Keratinocyte (primary cell): ENCODE data around the gene CDHR1. TPM values are rescaled to one million over a fixed set of nuclear protein-coding genes. Genes with fewer than 3 reads are reported as not detected.

Source experiments
- DNase-seq: peaks from one replicate; pipeline ENCODE4 v3.0.0-alpha.2; 2011; ENCODE audit warnings: low read depth, missing footprints, low spot score
- FAIRE-seq: peaks from 2 replicates; lab custom pipeline; 2011; peaks lifted over from hg19 to GRCh38; lab: Jason Lieb, UNC
- H2AFZ ChIP-seq: 2 replicates; pipeline ENCODE4 v1.6.0; 2012; ENCODE audit warnings: low read length, control low read depth, inconsistent platforms; ENCODE audit not compliant: control insufficient read depth
- H3K27ac ChIP-seq: 2 replicates; pipeline ENCODE4 v1.5.1; 2011; ENCODE audit warnings: low read length; ENCODE audit not compliant: control insufficient read depth, insufficient read depth
- H3K27me3 ChIP-seq: 3 replicates; pipeline ENCODE4 v1.6.0; 2011; ENCODE audit warnings: low read length; ENCODE audit not compliant: control insufficient read depth, insufficient read depth; ENCODE audit errors: extremely low read depth
- H3K36me3 ChIP-seq, 2 experiments: 2 replicates in 1 of 2; 3 replicates in 1 of 2; pipeline ENCODE4 v1.5.1; 2011; ENCODE audit warnings: low read length in 2 of 2, mild to moderate bottlenecking in 1 of 2; ENCODE audit not compliant: control insufficient read depth in 2 of 2, insufficient read depth in 2 of 2; ENCODE audit errors: extremely low read depth in 1 of 2
- H3K4me1 ChIP-seq: 3 replicates; pipeline ENCODE4 v1.5.1; 2011; ENCODE audit warnings: low read length; ENCODE audit not compliant: control insufficient read depth, insufficient read depth; ENCODE audit errors: extremely low read depth
- H3K4me2 ChIP-seq: 3 replicates; pipeline ENCODE4 v1.6.0; 2011; ENCODE audit warnings: low read depth, low read length; ENCODE audit not compliant: control insufficient read depth, insufficient read depth; ENCODE audit errors: extremely low read depth
- H3K4me3 ChIP-seq, 3 experiments: fragments of 200-600 bp in 1 of 3; sonication (generic) in 1 of 3; 2 replicates in 2 of 3; 3 replicates in 1 of 3; pipeline ENCODE4 v1.5.1; 2011 to 2016; ENCODE audit warnings: low read length in 3 of 3, mild to moderate bottlenecking in 3 of 3, control low read depth in 2 of 3, inconsistent platforms in 1 of 3, low read depth in 1 of 3, mixed read lengths in 1 of 3, mixed run types in 1 of 3, moderate library complexity in 1 of 3; ENCODE audit not compliant: control insufficient read depth in 2 of 3, insufficient read depth in 2 of 3; ENCODE audit errors: extremely low read depth in 1 of 3
- H3K79me2 ChIP-seq: 2 replicates; pipeline ENCODE4 v1.6.0; 2012; ENCODE audit warnings: low read length; ENCODE audit not compliant: control insufficient read depth, insufficient read depth
- H3K9ac ChIP-seq: 3 replicates; pipeline ENCODE4 v1.6.0; 2011; ENCODE audit warnings: low read length; ENCODE audit not compliant: control insufficient read depth, insufficient read depth; ENCODE audit errors: extremely low read depth
- H3K9me1 ChIP-seq: 3 replicates; pipeline ENCODE4 v1.6.0; 2011; ENCODE audit warnings: low read length; ENCODE audit not compliant: control insufficient read depth, insufficient read depth; ENCODE audit errors: extremely low read depth
- H3K9me3 ChIP-seq: 2 replicates; pipeline ENCODE4 v1.5.1; 2012; ENCODE audit warnings: low read depth, low read length; ENCODE audit not compliant: control insufficient read depth
- H4K20me1 ChIP-seq: 3 replicates; pipeline ENCODE4 v1.6.0; 2011; ENCODE audit warnings: low read length; ENCODE audit not compliant: control insufficient read depth, insufficient read depth; ENCODE audit errors: extremely low read depth
- EZH2 ChIP-seq: IDR thresholded peaks from one replicate; pipeline ENCODE4 v1.6.1; 2012; ENCODE audit warnings: inconsistent platforms, mild to moderate bottlenecking, low read length, moderate library complexity
- dilution Hi-C: fragments of 300-500 bp; cut with MboI; formaldehyde crosslinking; loops from one replicate; pipeline ENCODE4 v1.7.0; 2020; ENCODE audit warnings: low sequenced_read_pairs; ENCODE audit not compliant: extremely low pct_ligation_motif_present
- polyA plus RNA-seq, 5 experiments: library from polyadenylated mRNA; depleted of rRNA in 3 of 5; stranded (reverse) in 3 of 5; stranded (forward) in 1 of 5; unstranded in 1 of 5; fragments of >200 nt; gene quantifications; 1 replicate in 1 of 5; 2 replicates in 3 of 5; 3 replicates in 1 of 5; pipeline versions ENCODE4 v1.2.1 to v1.2.3, GENCODE V29; 2011 to 2012; ENCODE audit warnings: missing spikeins in 2 of 5, low read depth in 1 of 5, low replicate concordance in 1 of 5
- TF ChIP-seq, protein P1 (sequence below), 3 experiments: IDR thresholded peaks in 1 of 3; conservative IDR thresholded peaks in 1 of 3; optimal IDR thresholded peaks in 1 of 3; 2 replicates in 2 of 3; 3 replicates in 1 of 3; pipeline versions ENCODE3 to v1.5.1; 2011; ENCODE audit warnings: low read length in 3 of 3, mild to moderate bottlenecking in 3 of 3, moderate library complexity in 2 of 3, control low read depth in 1 of 3, inconsistent platforms in 1 of 3; ENCODE audit not compliant: insufficient read depth in 2 of 3; ENCODE audit errors: extremely low read depth in 1 of 3

CDHR1 gene
- polyA plus RNA-seq, 1 donor (not counting 4 experiments of a cell fraction or from before 2014, with no cell fraction given), result 5.2 TPM

DNA sequence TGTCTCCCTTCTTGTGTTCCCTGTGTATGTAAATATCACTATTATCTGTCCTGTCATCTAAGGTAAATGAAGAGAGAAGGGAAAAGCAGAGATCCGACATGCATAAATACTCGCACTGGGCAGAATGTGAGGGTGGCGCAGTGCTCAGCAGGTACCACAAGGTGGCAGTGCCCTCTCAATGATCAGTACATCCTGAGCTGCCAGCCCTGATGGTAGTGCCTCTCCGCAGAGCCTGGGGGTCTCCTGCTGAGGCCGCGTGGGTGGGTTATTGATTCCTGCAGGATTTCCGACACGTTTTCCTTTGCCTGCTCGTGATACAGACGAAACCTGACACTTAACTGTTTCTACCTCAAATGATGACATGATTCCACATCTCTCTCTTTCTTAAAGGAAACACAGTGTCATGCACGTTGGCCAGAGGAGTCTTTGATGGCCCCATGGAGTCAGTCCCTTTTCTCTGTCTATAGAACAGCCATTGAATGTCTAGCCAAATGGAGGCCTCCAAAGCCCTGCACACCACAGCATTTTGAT lies 70.3 kb downstream of the CDHR1 start:
- TF ChIP-seq, protein P1, sequence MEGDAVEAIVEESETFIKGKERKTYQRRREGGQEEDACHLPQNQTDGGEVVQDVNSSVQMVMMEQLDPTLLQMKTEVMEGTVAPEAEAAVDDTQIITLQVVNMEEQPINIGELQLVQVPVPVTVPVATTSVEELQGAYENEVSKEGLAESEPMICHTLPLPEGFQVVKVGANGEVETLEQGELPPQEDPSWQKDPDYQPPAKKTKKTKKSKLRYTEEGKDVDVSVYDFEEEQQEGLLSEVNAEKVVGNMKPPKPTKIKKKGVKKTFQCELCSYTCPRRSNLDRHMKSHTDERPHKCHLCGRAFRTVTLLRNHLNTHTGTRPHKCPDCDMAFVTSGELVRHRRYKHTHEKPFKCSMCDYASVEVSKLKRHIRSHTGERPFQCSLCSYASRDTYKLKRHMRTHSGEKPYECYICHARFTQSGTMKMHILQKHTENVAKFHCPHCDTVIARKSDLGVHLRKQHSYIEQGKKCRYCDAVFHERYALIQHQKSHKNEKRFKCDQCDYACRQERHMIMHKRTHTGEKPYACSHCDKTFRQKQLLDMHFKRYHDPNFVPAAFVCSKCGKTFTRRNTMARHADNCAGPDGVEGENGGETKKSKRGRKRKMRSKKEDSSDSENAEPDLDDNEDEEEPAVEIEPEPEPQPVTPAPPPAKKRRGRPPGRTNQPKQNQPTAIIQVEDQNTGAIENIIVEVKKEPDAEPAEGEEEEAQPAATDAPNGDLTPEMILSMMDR (optimal IDR thresholded peaks at IDR 0.05 in 1 of 3, IDR thresholded peaks at IDR 0.05 in 1 of 3, conservative IDR thresholded peaks at IDR 0.05 in 1 of 3; ENCODE audit: extremely low read depth in 1 of 3, insufficient read depth in 2 of 3, low read length in 3 of 3), result peak; percentile 91 to 100 (median 98)
- TF ChIP-seq EZH2, result peak; percentile 52
- peak overlapping the region; percentile 74 for H2AFZ ChIP-seq
- H3K9me3 ChIP-seq, result no peaks in the 10 kb centered on the region
- H4K20me1 ChIP-seq, result no peaks in the 10 kb centered on the region
- no peaks in the 10 kb centered on the region for H3K36me3 ChIP-seq
- dilution Hi-C loops, result no loop called here
- no peak overlapping the region for H3K4me2 ChIP-seq
- H3K27me3 ChIP-seq, result no peaks in the 10 kb centered on the region
- H3K9ac ChIP-seq, result no peak overlapping the region
- no peaks in the 10 kb centered on the region for H3K79me2 ChIP-seq
- H3K27ac ChIP-seq, result no peak overlapping the region
- DNase-seq, result no peak
- H3K4me3 ChIP-seq, result no peak overlapping the region
- H3K9me1 ChIP-seq, result no peaks in the 10 kb centered on the region
- H3K4me1 ChIP-seq, result peaks cover 7% of the 10 kb centered on the region
- peak; percentile 23 for FAIRE-seq

DNA sequence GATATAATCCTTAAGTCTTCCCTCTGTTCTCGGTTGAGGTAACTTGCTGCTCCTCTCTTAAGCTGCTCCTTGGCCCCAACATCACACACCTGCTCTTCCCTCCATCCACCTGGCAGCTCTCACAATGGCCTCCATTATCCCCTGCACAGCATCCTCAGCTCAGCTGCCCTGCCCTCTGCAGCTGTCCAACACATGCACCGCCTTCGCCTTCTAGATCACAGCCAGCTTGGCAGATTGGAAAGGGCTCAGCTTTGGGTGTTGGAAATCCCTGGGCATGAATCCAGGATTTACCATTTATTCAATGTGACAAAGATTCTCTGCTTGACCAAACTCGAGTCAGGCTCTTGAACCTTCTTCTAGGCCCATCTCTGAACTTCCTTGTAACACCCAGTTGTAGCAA lies 71.1 kb downstream of the CDHR1 start:
- no peaks in the 10 kb centered on the region for H3K9me3 ChIP-seq

More for the DNA sequence above, 71.1 kb downstream of the CDHR1 start:
- H4K20me1 ChIP-seq, result no peaks in the 10 kb centered on the region
- no peak overlapping the region for H2AFZ ChIP-seq
- no peaks in the 10 kb centered on the region for H3K79me2 ChIP-seq
- no peak overlapping the region for H3K4me3 ChIP-seq
- no peak overlapping the region for H3K9ac ChIP-seq
- no peak for TF ChIP-seq EZH2
- DNase-seq, result no peak
- H3K4me1 ChIP-seq, result peaks cover 7% of the 10 kb centered on the region
- no peaks in the 10 kb centered on the region for H3K36me3 ChIP-seq
- no peaks in the 10 kb centered on the region for H3K9me1 ChIP-seq
- H3K27me3 ChIP-seq, result no peaks in the 10 kb centered on the region
- FAIRE-seq, result no peak
- dilution Hi-C loops, result no loop called here
- no peak overlapping the region for H3K27ac ChIP-seq
- no peak overlapping the region for H3K4me2 ChIP-seq
